ENCODE results near the gene PSMB7. TPM values are rescaled to one million over a fixed set of nuclear protein-coding genes. Genes with fewer than 3 reads are reported as not detected.

Gene PSMB7
- total and polyA plus RNA-seq, 11 donors = 149 to 281 (median 176) TPM

DNA sequence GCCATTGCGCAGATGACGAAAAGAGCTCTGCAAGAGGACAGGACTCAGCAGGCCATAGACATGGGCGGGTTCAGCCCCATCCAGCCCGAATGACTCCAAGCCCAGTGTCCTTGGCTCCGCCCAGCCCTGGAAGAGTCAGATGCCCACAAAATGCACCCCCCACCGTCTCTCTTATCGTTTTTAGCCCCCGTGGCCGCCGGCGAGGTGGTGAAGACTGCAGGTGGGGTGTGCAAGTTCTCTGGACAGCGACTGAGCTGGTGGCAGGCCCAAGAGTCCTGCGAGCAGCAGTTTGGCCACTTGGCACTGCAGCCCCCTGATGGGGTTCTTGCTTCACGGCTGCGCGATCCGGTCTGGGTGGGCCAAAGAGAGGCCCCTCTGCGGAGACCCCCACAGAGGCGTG is 37.1 kb upstream of the PSMB7 start:
- intact Hi-C loops (cut with DNase I) = no loop called here
- Histone ChIP-seq H3K4me3 (no peak overlapping the region), H3K27ac (no peak overlapping the region), H3K27me3 (peaks cover 6 to 55% (median 35%) of the 10 kb centered on the region in 9 donors), H3K9me3 (no peaks in the 10 kb centered on the region), H3K4me1 (peaks cover 0 to 28% (median 4%) of the 10 kb centered on the region in 12 donors), H3K36me3 (no peaks in the 10 kb centered on the region)
- TF ChIP-seq, protein P1, sequence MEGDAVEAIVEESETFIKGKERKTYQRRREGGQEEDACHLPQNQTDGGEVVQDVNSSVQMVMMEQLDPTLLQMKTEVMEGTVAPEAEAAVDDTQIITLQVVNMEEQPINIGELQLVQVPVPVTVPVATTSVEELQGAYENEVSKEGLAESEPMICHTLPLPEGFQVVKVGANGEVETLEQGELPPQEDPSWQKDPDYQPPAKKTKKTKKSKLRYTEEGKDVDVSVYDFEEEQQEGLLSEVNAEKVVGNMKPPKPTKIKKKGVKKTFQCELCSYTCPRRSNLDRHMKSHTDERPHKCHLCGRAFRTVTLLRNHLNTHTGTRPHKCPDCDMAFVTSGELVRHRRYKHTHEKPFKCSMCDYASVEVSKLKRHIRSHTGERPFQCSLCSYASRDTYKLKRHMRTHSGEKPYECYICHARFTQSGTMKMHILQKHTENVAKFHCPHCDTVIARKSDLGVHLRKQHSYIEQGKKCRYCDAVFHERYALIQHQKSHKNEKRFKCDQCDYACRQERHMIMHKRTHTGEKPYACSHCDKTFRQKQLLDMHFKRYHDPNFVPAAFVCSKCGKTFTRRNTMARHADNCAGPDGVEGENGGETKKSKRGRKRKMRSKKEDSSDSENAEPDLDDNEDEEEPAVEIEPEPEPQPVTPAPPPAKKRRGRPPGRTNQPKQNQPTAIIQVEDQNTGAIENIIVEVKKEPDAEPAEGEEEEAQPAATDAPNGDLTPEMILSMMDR (IDR thresholded peaks at IDR 0.05) = no peak
- TF ChIP-seq POLR2A (IDR thresholded peaks at IDR 0.05) = no peak
- no peak for ATAC-seq
- WGBS, 4 donors = 78 to 85% (median 81%) methylated on average over 12 to 19 of the region's 19 CpGs
- no peak for DNase-seq

DNA sequence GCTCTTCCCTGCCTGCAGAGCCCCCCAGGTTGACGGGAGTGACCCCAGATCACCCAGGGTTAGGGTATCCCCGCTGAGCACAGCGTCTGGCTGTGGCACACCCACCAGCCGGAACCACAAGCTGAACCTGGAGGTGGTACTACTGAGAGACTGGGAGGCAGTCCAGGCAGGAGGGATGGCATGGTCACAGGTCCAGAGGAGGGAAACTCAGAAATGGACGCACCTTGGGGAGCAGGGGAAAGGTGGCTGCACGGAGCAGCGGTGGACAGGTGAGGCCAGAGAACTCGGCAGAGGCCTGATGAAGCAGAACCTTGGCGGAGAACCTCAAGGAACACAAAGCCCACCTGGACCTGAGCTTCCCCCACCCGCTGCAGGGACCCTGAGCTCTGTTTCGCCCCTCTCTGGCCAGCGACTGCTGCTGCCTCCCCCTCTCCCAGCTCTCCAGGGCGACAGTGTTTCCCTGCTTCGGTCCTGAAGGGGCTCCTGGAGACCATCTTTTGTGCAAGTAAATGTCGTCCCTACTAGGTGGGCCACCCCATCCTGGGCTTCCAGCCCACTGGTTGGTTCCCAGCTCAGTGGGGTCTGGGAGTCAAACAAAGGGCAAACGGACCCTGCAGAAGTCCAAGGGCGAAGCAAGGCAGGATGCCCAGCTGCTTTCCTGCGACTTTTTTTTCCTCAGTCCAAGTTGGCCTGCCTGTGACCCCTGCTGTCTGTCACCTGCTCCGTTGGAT is 35.9 kb upstream of the PSMB7 start:
- H3K4me1 ChIP-seq = peaks cover 0 to 28% (median 4%) of the 10 kb centered on the region in 12 donors
- H3K4me3 ChIP-seq = peak overlapping the region in 1 of 12 donors; percentile 16
- ATAC-seq (no peak), DNase-seq (no peak)
- WGBS, 4 donors = 45 to 59% (median 47%) methylated on average over 19 of the region's 19 CpGs
- no peak overlapping the region for H3K27ac ChIP-seq
- H3K9me3 ChIP-seq = no peaks in the 10 kb centered on the region
- TF ChIP-seq POLR2A (IDR thresholded peaks at IDR 0.05) = no peak
- TF ChIP-seq, protein P1 (IDR thresholded peaks at IDR 0.05) = no peak
- H3K36me3 ChIP-seq = no peaks in the 10 kb centered on the region
- intact Hi-C loops (cut with DNase I) = no loop called here
- H3K27me3 ChIP-seq = peaks cover 6 to 55% (median 35%) of the 10 kb centered on the region in 9 donors

DNA sequence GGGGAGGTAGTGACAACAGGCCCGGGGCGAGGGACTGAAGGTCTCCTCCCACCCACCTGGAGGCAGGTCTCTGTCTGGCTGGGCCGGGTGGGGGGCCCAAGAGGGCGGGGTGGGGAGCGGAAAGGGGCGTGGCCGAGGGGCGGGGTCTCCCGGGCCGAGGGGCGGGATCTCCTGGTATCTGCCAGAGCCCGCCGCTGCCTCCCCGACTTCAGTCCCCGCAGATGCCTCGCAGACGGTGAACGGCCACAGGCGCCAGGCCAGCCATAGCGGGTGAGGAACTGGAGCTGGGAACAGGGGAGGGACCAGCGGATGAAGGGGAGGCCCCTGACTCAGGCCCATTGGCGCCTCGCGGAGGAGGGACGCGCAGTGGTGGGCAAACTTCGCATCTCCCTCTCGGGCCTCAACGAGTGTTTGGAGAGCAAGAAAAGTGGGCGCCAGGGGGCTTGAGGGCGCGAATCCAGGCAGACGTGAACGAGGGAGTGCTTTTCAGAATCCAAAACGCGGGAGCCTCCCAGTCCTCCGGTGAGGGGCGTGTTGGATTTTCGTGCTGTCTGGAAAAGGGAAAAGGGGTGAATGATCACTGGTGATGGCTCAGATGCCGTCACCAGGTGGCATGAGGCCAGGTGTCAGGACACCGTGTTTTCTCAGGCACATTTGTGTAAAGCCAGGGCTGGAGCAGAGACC is 35.1 kb upstream of the PSMB7 start, which contains the start of gene ADGRD2:
Gene ADGRD2, plus strand, starts transcription at position 211 of the 684 bp plus-strand sequence. CDS start 1,216 bp downstream, outside the sequence.
- DNase-seq = no peak
- H3K9me3 ChIP-seq = no peaks in the 10 kb centered on the region
- H3K27me3 ChIP-seq = peaks cover 6 to 55% (median 35%) of the 10 kb centered on the region in 9 donors
- 4 to 10% (median 5%) methylated on average over 21 to 41 of the region's 41 CpGs for WGBS, 4 donors
- ATAC-seq = no peak
- peaks cover 0 to 28% (median 4%) of the 10 kb centered on the region in 12 donors for H3K4me1 ChIP-seq
- TF ChIP-seq, protein P1 (IDR thresholded peaks at IDR 0.05) = no peak
- no peak for TF ChIP-seq POLR2A (IDR thresholded peaks at IDR 0.05)
- no peak within 1 kb of the TSS for H3K27ac ChIP-seq
- H3K4me3 ChIP-seq = peak within 1 kb of the TSS in 1 of 12 donors; percentile 16
- intact Hi-C loops (cut with DNase I) = no loop called here
- no peaks in the 10 kb centered on the region for H3K36me3 ChIP-seq

All from heart left ventricle (tissue), 16 donors.